ENCODE data around the gene SNX21.

The SNX21 gene

DNA sequence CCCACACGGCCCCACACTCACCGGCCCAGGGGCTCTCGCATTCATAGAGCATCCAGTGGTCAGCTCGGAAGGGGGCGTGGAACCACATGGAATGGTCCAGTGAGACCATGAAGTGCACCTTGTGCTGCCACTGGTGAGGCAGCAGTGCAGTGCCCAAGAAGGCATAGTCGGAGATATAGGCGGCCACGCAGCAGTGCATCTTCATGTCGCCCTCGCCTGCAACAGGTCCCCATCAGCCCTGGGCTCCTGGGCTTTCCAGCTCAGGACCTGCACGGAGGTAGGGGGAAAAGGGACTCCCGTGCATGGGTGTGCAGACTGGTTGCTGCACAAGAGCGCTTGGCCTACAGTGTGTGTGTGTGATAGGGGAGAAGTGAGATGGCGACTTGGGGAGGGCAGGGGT is 9.9 kb downstream of the SNX21 start:
- peak overlapping the region; percentile 5 for H3K27ac ChIP-seq
- POLR2A ChIA-PET (ENCODE audit: low non-redundant PET), result no interaction called here
- TF ChIP-seq, protein P1, sequence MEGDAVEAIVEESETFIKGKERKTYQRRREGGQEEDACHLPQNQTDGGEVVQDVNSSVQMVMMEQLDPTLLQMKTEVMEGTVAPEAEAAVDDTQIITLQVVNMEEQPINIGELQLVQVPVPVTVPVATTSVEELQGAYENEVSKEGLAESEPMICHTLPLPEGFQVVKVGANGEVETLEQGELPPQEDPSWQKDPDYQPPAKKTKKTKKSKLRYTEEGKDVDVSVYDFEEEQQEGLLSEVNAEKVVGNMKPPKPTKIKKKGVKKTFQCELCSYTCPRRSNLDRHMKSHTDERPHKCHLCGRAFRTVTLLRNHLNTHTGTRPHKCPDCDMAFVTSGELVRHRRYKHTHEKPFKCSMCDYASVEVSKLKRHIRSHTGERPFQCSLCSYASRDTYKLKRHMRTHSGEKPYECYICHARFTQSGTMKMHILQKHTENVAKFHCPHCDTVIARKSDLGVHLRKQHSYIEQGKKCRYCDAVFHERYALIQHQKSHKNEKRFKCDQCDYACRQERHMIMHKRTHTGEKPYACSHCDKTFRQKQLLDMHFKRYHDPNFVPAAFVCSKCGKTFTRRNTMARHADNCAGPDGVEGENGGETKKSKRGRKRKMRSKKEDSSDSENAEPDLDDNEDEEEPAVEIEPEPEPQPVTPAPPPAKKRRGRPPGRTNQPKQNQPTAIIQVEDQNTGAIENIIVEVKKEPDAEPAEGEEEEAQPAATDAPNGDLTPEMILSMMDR (conservative IDR thresholded peaks at IDR 0.05; ENCODE audit: low read depth), result no peak
- no peak for DNase-seq (ENCODE audit: low spot score)
- CTCF ChIA-PET, result no interaction called here

GRCh38 chr20:45845452-45845851 is 11.9 kb downstream of the SNX21 start:
- no peak for DNase-seq (ENCODE audit: low spot score)
- CTCF ChIA-PET, result no interaction called here
- POLR2A ChIA-PET (ENCODE audit: low non-redundant PET), result no interaction called here
- TF ChIP-seq, protein P1 (conservative IDR thresholded peaks at IDR 0.05; ENCODE audit: low read depth), result no peak
- H3K27ac ChIP-seq, result no peak overlapping the region

- 0 out of 2 replicates have a peak overlapping the region, but pooled peaks have one; percentile 0 for H3K27ac ChIP-seq
- POLR2A ChIA-PET (ENCODE audit: low non-redundant PET), result no interaction called here
- TF ChIP-seq, protein P1 (conservative IDR thresholded peaks at IDR 0.05; ENCODE audit: low read depth), result no peak
- CTCF ChIA-PET, result no interaction called here
- DNase-seq (ENCODE audit: low spot score), result no peak
Observed at GRCh38 chr20:45848421-45848820, 14.8 kb downstream of the SNX21 start.

GRCh38 chr20:45848969-45849582 is 15.5 kb downstream of the SNX21 start:
- POLR2A ChIA-PET (ENCODE audit: low non-redundant PET), result interaction anchor here (0.6 kb wide), 1 partner anchor 13 kb away, joined by 3 read pairs; no protein-coding TSS in a partner anchor
- TF ChIP-seq, protein P1 (conservative IDR thresholded peaks at IDR 0.05; ENCODE audit: low read depth), result no peak
- CTCF ChIA-PET, result no interaction called here
- no peak for DNase-seq (ENCODE audit: low spot score)
- H3K27ac ChIP-seq, result no peak overlapping the region

- TF ChIP-seq, protein P1 (conservative IDR thresholded peaks at IDR 0.05; ENCODE audit: low read depth), result no peak
- H3K27ac ChIP-seq, result no peak overlapping the region
- ChIA-PET POLR2A (ENCODE audit: low non-redundant PET) (no interaction called here), CTCF (interaction anchor here (0.7 kb wide), 1 partner anchor 858 kb away, joined by 5 read pairs; no protein-coding TSS in a partner anchor)
- DNase-seq (ENCODE audit: low spot score), result no peak
Observed at GRCh38 chr20:45850238-45850637, 16.6 kb downstream of the SNX21 start.

DNA sequence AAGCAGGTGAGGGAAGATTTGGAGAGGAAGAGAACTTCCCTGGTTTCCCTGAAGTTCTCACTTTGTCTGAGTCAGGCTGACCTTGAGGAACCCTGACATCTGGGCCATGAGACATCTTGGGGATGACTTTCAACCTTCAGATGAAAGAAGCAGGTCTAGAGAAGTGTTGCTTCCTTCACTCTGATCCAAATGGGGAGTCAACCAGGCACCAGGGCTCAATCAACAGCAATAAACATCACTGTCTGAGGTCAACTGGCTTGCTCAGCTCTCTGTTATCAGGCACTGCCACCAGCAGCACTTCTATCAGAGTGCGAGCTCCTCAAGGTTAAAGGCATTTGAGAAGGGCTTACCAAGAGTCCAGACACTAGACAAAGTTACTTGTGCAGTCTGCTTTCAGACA is 17.3 kb downstream of the SNX21 start:
- POLR2A ChIA-PET (ENCODE audit: low non-redundant PET), result no interaction called here
- CTCF ChIA-PET, result interaction anchor here (0.6 to 0.9 kb wide), 2 partner anchors 25 to 161 kb away, joined by 3 to 5 read pairs; no protein-coding TSS in a partner anchor
- no peak overlapping the region for H3K27ac ChIP-seq
- no peak for DNase-seq (ENCODE audit: low spot score)
- TF ChIP-seq, protein P1 (conservative IDR thresholded peaks at IDR 0.05; ENCODE audit: low read depth), result no peak

Measured in RWPE1 (cell line).